ENCODE measurements around the gene SCRG1.

SCRG1 gene

DNA sequence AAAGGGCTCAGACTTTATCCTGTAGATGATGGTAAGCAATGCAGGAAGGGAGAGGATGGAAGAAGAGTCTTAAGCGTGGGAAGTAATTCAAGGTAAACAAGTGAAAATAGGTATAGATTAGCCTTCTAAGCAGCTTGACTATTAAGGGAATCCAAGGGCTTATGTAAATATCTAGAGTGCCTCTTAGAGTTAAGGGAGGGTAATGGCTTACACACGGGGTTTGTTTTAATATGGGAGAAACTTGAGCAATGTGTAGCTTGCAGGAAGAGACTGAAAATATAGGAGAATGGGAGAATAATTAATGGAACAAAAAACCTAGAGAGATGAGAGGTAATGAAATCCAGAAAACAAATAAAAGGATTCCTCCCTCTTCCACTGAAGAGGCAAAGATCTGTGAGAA, 41.0 kb downstream of the SCRG1 start:
- no peak for DNase-seq

DNA sequence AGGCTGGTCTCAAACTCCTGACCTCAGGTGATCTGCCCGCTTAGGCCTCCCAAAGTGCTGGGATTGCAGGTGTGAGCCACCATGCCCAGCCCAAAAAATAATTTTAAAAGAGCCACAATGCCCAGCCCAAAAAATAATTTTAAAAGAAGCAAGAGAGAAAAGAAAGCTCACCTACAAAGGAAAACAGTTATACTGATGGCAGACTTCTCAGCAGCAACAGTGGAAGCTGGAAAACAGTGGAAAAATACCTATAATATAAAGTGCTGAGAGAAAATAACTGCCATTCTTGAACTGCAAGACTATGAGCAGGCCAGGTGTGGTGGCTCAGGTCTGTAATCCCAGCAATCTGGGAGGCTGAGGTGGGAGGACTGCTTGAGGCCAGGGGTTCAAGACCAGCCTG, 51.4 kb downstream of the SCRG1 start:
- DNase-seq = no peak

DNA sequence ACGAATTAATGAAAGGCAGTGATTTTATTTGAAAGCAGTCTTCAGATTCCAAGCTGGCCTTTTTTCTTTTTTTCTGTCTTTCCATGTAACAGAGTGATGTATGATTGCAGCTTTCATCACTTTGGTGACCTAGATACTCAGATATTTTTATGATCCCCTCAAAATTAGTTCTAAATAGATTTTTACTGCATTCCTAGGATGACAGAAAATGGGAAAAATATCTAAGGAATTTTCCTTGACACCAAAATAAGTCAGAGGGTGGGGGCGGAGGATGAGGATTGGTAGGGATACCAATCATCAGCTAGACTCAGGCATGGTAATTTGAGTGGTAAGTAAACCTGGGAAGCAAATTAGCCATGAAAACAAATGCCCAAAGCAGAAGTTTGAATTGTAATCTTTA, 52.8 kb downstream of the SCRG1 start:
- no peak for DNase-seq

DNA sequence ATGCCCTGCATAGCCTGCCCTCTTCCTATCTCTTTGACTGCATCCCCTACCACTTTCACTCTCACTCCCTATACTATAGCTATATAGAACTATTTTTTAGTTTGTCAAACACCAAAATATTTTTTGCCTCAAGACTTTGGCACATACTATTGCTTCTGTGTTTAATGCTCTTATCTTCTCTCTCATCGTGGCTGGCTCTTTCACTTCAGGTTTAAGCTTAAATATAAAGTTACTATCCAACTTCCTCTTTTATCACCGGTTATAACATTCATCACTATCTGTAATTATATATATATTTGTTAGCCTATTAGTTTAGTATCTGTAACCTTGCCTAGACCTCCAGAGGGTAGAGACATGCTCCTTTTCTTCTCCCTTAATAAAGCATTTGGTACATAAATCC, 53.3 kb downstream of the SCRG1 start:
- no peak for DNase-seq

DNA sequence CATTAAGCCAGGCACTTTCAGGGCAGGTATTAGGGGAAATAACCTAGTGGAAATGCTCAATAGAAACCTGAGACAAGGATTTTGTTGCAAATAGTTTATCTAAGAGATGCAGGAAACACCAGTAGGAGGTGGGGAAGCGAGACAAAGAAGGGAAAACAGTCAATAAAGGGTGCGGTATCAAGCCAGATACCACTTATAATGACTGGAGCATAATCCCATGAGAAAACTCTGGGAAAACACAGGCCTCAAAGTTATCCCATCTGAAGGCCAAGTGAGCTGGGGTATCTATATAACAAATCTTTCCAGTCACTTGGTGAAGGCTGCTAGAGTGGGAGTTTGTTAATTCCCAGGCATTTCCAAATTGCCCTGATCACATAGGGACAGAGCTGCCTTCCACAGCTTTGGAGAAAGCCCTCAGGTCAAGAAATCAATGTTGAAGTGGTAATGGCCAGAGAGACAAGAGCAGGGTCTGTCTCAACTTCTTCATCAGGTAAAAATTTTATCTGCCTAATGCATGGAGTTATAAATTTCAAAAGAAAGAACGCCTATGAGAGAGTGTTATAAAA, 55.0 kb downstream of the SCRG1 start:
- DNase-seq = no peak

DNA sequence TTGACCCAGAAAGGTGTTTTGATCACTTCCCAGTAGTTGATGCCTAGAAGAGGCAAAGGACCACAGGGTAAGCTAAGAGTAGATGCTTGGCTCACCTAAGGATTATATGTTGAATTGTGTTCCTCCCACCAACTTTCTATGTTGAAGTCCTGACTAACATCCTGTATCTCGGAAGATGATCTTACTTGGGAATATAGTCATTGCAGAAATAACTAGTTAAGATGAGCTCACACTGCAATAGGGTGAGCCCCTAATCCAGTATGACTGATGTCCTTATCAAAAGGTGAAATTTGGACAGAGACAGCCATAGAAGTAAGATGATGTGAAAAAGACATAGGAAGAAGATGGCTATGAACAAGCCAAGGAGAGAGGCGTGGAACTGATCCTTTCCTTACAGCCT, 61.5 kb downstream of the SCRG1 start:
- DNase-seq = no peak

DNA sequence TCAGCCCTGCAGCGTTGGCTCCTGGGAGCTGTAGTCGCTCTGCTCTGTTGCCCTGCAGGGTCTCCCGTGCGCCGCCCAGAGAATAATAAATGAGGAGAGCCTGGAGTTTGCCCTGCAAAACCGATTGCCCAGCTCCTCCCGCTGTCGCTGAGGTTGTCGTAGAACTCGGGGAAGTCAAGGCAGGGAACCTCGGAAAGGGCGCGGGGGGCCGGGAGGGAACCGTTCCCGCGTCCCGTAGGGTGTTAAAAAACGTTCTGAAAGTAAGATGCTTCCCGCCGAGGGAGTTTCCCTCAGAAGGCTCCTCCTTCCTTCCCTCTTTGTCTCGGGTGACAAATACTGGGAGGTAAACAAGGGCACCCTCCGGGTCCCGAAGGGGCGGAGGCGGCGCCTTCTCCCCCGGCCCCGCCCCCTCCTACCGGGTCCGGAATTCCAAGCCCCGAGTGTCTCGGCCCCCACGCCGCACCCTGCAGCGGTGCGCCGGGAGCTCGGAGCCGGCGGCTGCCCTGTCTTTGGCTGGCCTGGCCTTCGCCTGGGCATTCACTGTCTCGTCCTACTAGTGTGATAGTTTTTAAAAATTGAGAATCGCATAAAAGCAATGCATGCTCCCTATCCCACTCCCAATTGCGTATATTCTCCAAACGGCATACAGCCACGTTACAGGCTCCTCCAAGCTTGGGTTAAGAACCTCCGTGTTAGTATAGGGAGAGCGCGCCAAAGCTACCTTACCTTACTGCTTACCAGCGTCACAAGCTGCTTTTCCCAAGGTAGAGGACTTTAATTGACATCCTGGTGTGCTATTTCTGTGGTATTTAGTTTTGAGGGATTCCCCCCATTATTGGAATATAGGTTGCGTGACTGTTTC, 63.8 kb downstream of the SCRG1 start:
- DNase-seq = peak in 1 of 2 experiments; percentile 77

Data from activated T-cell treated with anti-CD3 and anti-CD28 coated beads, Interleukin-2, amount 50 U/mL, for 48 hours (primary cell).